ENCODE measurements around the gene NCKAP5. TPM values are rescaled to one million over a fixed set of nuclear protein-coding genes. Genes with fewer than 3 reads are reported as not detected.

The NCKAP5 gene
- total and polyA plus RNA-seq, 2 of the 8 experiments (the other 6 are each of a cell fraction or from before 2014, with no cell fraction given): 0.27 to 0.86 TPM

- no peak for TF ChIP-seq CHD7 (IDR thresholded peaks at IDR 0.05; ENCODE audit: insufficient replicate concordance, low read length)
- TF ChIP-seq CEBPB (IDR thresholded peaks at IDR 0.05; ENCODE audit: low read depth, low read length): no peak
Measured at GRCh38 chr2:133574186-133574585, 5.9 kb upstream of the NCKAP5 start (continued).
